Activated T-cell treated with anti-CD3 and anti-CD28 coated beads, Interleukin-2, amount 50 U/mL, for 24 hours (primary cell): ENCODE results near the gene KIF22.

Source experiments
- DNase-seq: peaks from one replicate; pipeline ENCODE4 v3.0.0-alpha.2; 2020
- H3K27ac Mint-ChIP-seq: 2 replicates; pipeline ENCODE4 v1.8.0; 2020; ENCODE audit warnings: mild to moderate bottlenecking, mixed read lengths
- H3K27me3 Mint-ChIP-seq: 2 replicates; pipeline ENCODE4 v1.8.0; 2020; ENCODE audit warnings: mixed read lengths
- H3K36me3 Mint-ChIP-seq: 2 replicates; pipeline ENCODE4 v1.8.0; 2020; ENCODE audit warnings: low read depth, mixed read lengths
- H3K4me1 Mint-ChIP-seq: 2 replicates; pipeline ENCODE4 v1.8.0; 2020; ENCODE audit warnings: low read depth, mixed read lengths
- H3K4me3 Mint-ChIP-seq: 2 replicates; pipeline ENCODE4 v1.8.0; 2020; ENCODE audit warnings: mild to moderate bottlenecking, moderate library complexity, mixed read lengths
- H3K9me3 Mint-ChIP-seq: 2 replicates; pipeline ENCODE4 v1.8.0; 2020; ENCODE audit warnings: mixed read lengths

KIF22 gene

DNA sequence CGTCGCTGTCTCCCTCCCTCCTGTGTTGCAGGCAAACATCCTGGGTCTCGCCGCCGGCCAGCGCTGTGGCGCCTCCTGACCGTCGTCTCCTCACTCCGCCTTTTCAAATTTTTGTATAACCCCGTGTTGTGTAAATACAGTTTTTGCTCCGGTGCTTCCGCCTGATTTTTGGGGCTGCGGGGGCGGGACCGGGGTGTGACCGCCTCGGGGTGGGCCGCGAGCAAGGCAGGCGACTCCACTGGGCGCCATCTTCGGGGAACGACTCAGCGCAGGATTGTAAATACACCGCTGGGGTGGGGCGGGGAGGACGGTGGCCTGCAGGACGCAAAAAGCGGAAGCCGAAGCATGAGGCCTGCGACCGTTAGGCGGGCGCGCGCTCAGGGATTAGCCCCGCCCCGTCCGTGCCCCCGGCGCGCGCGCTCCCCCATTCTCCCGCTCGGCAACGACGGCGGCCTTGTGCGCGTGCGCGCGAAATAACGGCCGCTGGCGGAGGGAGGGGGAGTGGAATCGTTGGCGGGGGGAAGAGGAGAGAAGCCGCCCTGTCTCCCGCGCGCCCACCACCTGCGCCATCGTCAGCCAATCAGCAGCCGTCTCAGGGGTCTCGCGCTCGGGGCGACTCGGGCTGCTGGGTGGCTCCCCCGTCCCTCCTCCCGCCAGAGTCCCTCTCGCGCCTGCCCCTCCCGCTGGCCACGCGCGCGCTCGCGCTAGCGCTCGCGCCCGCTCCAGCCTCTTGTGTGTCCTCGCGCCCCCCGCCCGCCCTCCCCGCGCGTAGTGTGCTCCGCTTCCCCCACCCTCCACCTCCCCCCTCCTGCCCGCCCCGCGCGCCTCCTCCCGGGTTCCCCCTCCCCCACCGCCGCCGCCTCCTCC, 14.9 kb downstream of the KIF22 start:
- Mint-ChIP-seq H3K4me3 (peak overlapping the region; percentile 91), H3K4me1 (peaks cover 39% of the 10 kb centered on the region), H3K9me3 (no peaks in the 10 kb centered on the region), H3K36me3 (peaks cover 76% of the 10 kb centered on the region), H3K27ac (peak overlapping the region; percentile 99), H3K27me3 (no peaks in the 10 kb centered on the region)
- peak; percentile 98 for DNase-seq

DNA sequence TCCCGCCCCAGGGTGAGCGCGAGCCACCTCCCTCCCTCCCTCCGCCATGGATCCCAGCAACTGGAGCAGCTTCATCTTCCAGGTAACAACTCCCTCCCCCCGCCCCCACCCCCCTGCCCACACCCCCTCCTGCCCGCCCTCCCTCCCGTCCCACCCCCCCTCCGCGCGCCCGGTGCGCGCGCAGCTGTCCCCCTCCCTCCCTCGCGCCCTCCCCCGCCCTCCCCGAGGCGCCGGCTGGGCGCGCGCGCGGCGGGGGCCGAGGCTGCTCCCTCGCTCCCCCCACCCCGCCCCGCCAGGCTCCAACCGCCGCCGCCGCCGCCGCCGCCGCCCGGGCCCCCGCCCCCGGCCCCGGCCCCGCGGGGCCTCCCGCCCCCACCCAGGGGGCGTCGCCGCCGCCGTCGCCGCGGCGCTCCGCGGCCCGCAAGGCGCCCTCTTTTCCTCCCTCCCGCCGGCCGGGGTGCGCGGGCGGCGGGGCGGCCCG, 15.6 kb downstream of the KIF22 start, which contains the start of gene MAZ:
Gene MAZ (plus strand): TSS at position 431 of the 481 bp plus-strand sequence. CDS start 173 bp downstream, outside the sequence.
- peaks cover 46% of the 10 kb centered on the region for H3K4me1 Mint-ChIP-seq
- H3K27me3 Mint-ChIP-seq, result no peaks in the 10 kb centered on the region
- no peaks in the 10 kb centered on the region for H3K9me3 Mint-ChIP-seq
- H3K36me3 Mint-ChIP-seq, result peaks cover 76% of the 10 kb centered on the region
- peak within 1 kb of the TSS; percentile 99 for H3K27ac Mint-ChIP-seq
- DNase-seq, result no peak
- peak within 1 kb of the TSS; percentile 98 for H3K4me3 Mint-ChIP-seq

DNA sequence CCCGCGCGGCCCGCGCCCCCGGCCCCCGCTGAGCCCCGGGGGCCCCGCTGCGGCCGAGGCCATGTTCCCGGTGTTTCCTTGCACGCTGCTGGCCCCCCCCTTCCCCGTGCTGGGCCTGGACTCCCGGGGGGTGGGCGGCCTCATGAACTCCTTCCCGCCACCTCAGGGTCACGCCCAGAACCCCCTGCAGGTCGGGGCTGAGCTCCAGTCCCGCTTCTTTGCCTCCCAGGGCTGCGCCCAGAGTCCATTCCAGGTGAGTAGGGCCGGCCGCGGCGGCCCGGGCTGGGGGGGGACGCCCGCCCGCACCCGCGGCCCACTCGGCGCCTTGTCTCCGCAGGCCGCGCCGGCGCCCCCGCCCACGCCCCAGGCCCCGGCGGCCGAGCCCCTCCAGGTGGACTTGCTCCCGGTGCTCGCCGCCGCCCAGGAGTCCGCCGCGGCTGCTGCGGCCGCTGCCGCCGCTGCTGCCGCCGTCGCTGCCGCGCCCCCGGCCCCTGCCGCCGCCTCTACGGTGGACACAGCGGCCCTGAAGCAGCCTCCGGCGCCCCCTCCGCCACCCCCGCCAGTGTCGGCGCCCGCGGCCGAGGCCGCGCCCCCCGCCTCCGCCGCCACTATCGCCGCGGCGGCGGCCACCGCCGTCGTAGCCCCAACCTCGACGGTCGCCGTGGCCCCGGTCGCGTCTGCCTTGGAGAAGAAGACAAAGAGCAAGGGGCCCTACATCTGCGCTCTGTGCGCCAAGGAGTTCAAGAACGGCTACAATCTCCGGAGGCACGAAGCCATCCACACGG, 16.3 kb downstream of the KIF22 start:
- H3K4me1 Mint-ChIP-seq, result peaks cover 53% of the 10 kb centered on the region
- peaks cover 69% of the 10 kb centered on the region for H3K36me3 Mint-ChIP-seq
- H3K27me3 Mint-ChIP-seq, result no peaks in the 10 kb centered on the region
- H3K9me3 Mint-ChIP-seq, result no peaks in the 10 kb centered on the region
- H3K27ac Mint-ChIP-seq, result peak overlapping the region; percentile 99
- H3K4me3 Mint-ChIP-seq, result peak overlapping the region; percentile 98
- DNase-seq, result peak; percentile 83

DNA sequence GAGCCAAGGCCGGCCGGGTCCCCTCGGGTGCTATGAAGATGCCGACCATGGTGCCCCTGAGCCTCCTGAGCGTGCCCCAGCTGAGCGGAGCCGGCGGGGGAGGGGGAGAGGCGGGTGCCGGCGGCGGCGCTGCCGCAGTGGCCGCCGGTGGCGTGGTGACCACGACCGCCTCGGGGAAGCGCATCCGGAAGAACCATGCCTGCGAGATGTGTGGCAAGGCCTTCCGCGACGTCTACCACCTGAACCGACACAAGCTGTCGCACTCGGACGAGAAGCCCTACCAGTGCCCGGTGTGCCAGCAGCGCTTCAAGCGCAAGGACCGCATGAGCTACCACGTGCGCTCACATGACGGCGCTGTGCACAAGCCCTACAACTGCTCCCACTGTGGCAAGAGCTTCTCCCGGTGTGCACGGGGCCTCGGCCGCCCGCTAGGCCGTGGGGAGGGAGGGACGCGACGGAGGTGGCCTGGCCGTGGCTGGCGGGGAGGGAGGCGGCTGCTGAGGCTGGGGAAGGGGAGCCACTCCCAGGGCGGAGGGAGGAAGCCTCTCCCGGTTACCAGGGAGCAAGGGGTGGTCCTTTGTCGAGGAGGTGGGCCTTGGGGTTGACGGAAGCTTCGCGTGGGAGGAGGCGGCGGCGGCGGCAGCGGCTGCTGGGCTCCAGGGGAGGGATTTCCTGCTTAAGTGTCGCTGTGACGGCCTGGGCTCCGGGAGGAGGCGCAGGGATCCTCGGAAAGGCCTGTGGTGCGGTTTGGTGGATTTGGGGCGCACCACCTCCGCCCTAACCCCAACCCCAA, 17.1 kb downstream of the KIF22 start:
- Mint-ChIP-seq H3K4me1 (peaks cover 58% of the 10 kb centered on the region), H3K27ac (peak overlapping the region; percentile 99), H3K27me3 (peaks cover 2% of the 10 kb centered on the region), H3K36me3 (peaks cover 64% of the 10 kb centered on the region), H3K9me3 (no peaks in the 10 kb centered on the region), H3K4me3 (peak overlapping the region; percentile 98)
- peak; percentile 93 for DNase-seq

DNA sequence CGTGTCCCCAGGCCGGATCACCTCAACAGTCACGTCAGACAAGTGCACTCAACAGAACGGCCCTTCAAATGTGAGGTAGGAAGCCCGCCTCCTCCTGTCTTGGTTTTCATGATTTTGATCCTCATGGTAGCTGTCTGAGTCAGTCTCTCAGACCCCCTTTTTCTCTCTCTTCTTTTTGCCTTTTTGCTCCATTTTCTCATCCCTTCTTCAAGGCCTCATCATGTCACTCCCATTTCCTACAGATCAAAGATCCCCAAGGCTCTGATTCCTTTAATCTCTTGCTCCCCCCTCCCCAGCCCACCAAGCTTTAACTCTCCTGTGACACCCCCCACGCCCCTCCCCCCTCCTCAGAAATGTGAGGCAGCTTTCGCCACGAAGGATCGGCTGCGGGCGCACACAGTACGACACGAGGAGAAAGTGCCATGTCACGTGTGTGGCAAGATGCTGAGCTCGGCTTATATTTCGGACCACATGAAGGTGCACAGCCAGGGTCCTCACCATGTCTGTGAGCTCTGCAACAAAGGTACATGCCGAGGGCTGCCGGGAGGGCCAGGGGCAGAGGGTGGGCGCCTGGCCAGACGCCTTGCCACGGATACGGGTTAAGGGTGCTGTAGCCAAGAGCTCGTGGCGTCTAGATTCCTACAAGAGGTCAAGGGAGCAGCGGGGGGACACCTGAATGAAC, 17.8 kb downstream of the KIF22 start:
- H3K27ac Mint-ChIP-seq, result peak overlapping the region; percentile 99
- peak; percentile 63 for DNase-seq
- peaks cover 2% of the 10 kb centered on the region for H3K27me3 Mint-ChIP-seq
- H3K4me1 Mint-ChIP-seq, result peaks cover 59% of the 10 kb centered on the region
- peak overlapping the region; percentile 98 for H3K4me3 Mint-ChIP-seq
- H3K36me3 Mint-ChIP-seq, result peaks cover 56% of the 10 kb centered on the region
- H3K9me3 Mint-ChIP-seq, result no peaks in the 10 kb centered on the region

DNA sequence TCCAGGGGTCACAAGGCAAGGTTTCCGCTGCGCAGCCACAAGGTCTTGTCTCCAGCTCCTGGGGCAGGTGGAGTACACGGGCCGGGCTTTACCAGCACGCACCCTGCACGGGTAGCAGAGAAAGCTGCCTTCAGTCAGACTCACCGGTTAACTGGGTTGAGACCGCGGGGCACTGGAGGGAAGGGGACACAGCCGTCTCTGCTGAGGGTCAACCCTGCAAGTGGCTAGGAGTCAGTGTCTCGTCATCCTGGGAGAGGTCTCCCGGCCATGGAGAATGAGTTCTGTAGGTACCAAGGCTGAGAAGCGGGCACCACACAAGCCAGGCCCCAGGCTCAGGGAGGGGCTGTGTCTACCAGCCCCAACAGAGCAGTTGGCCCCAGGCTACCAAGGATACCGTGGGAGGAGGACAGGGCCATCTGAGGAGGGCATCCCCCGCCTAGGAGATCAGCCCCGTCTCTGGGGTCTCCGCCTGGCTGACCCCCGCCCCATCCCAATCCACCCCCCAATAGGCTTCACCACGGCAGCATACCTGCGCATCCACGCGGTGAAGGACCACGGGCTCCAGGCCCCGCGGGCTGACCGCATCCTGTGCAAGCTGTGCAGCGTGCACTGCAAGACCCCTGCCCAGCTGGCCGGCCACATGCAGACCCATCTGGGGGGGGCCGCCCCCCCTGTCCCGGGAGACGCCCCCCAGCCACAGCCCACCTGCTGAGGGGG, 18.6 kb downstream of the KIF22 start:
- peaks cover 2% of the 10 kb centered on the region for H3K27me3 Mint-ChIP-seq
- H3K4me1 Mint-ChIP-seq, result peaks cover 55% of the 10 kb centered on the region
- peaks cover 48% of the 10 kb centered on the region for H3K36me3 Mint-ChIP-seq
- H3K4me3 Mint-ChIP-seq, result peak overlapping the region; percentile 98
- H3K9me3 Mint-ChIP-seq, result no peaks in the 10 kb centered on the region
- peak overlapping the region; percentile 99 for H3K27ac Mint-ChIP-seq
- no peak for DNase-seq

DNA sequence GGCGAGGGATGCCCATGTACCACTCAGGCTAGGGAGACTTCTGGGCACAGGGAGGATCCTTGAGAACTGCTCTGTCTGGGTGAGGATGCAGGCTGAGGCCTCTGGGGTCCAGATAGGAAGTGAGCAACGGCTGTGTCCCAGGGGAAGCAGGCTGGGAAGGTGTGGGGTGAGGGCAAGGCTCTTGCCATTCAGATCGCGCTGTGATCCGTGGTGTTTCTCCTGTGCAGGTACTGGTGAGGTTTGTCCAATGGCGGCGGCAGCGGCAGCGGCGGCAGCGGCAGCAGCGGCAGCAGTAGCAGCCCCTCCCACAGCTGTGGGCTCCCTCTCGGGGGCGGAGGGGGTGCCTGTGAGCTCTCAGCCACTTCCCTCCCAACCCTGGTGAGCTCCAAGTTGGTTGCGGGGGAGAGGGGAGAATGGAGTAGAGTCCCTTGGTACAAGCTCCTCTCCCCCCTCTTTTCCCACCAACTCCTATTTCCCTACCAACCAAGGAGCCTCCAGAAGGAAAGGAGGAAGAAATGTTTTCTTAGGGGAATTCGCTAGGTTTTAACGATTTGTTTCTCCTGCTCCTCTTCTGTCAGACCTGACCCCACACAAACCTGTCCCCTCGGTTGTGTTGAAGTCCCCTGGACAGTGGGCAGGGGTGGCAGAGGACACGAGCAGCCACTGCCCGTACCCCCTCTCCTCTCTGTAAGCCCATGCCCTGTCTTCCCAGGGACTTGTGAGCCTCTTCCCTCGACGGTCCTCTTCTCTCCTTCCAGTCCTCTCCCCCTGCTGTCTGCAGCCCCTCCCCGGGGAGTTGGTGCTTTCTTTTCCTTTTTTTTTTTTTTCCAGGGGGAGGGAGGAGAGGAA, 19.5 kb downstream of the KIF22 start:
- H3K4me1 Mint-ChIP-seq, result peaks cover 57% of the 10 kb centered on the region
- peaks cover 41% of the 10 kb centered on the region for H3K36me3 Mint-ChIP-seq

DNA sequence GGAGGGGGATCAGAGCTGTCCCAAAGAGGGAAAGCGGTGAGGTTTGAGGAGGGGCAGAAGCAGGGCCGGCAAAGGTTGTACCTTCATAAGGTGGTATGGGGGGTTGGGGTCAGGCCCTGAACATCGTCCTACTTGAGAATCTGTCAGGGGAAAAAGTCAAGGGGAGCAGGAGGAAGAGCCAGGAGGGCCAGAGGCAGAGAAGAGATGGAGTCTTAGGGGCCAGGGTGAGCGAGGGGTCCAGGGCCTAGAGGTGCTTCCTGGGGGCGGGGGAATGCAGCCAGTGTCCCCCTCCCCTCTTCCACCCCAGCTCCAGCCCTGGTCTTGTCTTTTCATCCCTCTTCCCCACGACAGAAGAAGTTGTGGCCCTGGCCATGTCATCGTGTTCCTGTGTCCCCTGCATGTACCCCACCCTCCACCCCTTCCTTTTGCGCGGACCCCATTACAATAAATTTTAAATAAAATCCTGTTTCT, 20.2 kb downstream of the KIF22 start:
- peak overlapping the region; percentile 91 for H3K27ac Mint-ChIP-seq
- H3K4me1 Mint-ChIP-seq, result peaks cover 60% of the 10 kb centered on the region
- no peaks in the 10 kb centered on the region for H3K9me3 Mint-ChIP-seq
- no peak for DNase-seq
- peaks cover 38% of the 10 kb centered on the region for H3K36me3 Mint-ChIP-seq
- peak overlapping the region; percentile 85 for H3K4me3 Mint-ChIP-seq
- H3K27me3 Mint-ChIP-seq, result peaks cover 2% of the 10 kb centered on the region

More for the DNA sequence above, 19.5 kb downstream of the KIF22 start:
- peak; percentile 63 for DNase-seq
- Mint-ChIP-seq H3K27ac (peak overlapping the region; percentile 91), H3K27me3 (peaks cover 2% of the 10 kb centered on the region), H3K9me3 (no peaks in the 10 kb centered on the region), H3K4me3 (peak overlapping the region; percentile 85)

DNA sequence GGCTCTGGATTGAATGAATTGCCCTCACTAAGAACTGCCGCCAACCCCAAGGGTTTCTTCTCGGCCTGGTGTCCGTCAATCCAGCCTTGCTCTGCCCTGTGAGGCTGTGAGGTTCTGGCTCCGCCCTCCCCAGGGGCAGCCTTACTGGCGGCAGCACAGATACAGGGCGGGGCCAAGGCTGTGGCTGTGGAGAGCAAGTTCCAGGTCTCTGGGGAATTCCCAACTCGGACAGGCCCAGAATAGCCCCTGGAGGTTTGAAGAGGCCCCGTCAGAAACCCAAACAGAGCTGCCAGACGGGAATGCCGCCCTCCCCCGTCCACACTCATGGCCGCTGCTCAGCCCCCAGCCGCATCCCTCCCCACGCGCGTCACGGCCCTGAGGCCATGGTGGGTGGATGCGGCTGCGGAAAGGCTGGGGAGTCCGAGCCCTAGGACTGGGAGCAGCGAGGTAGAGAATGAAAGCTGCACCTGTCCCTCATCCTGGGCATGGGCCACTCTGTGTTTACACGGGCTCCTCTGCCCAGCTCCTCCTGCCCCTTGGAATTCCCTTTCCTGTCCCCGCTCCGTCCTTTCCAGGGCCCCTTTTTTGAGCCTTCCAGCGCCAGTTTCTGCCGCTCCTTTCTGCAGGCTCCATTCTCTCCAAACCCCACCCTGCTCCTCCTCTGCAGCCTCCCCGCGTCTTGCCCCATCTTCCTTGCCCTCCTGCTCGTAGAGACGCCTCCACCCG, 20.8 kb downstream of the KIF22 start:
- H3K27me3 Mint-ChIP-seq, result peaks cover 2% of the 10 kb centered on the region
- DNase-seq, result peak; percentile 84
- H3K4me3 Mint-ChIP-seq, result peak overlapping the region; percentile 85
- H3K4me1 Mint-ChIP-seq, result peaks cover 61% of the 10 kb centered on the region
- H3K27ac Mint-ChIP-seq, result peak overlapping the region; percentile 91
- peaks cover 41% of the 10 kb centered on the region for H3K36me3 Mint-ChIP-seq
- no peaks in the 10 kb centered on the region for H3K9me3 Mint-ChIP-seq

DNA sequence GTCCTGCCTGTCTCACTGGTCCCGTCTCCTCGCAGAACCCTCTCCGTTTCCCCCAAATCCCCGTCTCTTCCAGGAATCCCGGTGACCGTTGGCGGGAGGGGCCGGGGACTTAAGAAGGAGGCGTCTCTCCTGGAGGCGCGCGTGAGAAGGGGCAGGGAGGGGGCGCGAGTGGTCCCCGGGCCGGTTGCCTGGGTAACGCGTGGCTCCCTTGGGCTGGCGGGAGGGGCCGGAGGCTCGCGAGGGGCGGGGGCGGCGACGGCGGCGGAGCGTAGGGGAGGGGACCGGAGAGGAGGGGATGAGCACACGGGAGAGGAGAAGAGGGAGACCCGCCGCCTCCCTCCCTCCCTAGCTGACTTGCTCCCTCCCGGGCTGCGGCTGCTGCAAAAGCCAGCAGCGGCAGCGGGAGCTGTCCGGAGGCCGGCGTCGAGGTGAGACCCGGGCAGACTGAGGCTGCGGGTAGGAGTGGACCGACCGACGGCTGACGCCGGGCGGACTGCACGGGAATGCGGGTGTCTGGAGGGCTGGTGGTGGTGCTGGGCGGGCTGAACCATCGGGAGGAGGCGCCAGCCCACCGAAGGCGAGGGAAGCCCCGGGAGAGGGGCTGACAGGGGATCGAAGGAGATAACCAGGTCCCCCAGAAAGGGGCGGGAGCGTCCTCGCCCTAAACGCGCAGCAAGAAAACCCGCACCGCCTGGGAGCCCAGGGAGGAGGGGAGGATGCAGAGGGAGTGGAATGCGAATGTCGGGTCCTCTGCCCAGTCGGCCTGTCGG, 21.5 kb downstream of the KIF22 start, which contains the start of gene PRRT2:
Gene PRRT2 (plus strand): TSS at position 298 of the 770 bp plus-strand sequence. CDS start 862 bp downstream, outside the sequence.
- DNase-seq, result peak; percentile 73

More for the DNA sequence above, 21.5 kb downstream of the KIF22 start, which contains the start of gene PRRT2:
- H3K27ac Mint-ChIP-seq, result peak within 1 kb of the TSS; percentile 91
- peak within 1 kb of the TSS; percentile 85 for H3K4me3 Mint-ChIP-seq
- no peaks in the 10 kb centered on the region for H3K9me3 Mint-ChIP-seq
- H3K36me3 Mint-ChIP-seq, result peaks cover 49% of the 10 kb centered on the region
- H3K4me1 Mint-ChIP-seq, result peaks cover 64% of the 10 kb centered on the region
- H3K27me3 Mint-ChIP-seq, result peaks cover 2% of the 10 kb centered on the region
